ENCODE results near the gene ZNF337. TPM values are rescaled to one million over a fixed set of nuclear protein-coding genes. Genes with fewer than 3 reads are reported as not detected.
"Not testable (repeated sequence)": the region's sequence is repeated elsewhere in the genome, so short reads cannot be mapped to it uniquely, and the experiment has no call there.

ZNF337 gene
- total and polyA plus RNA-seq, 7 experiments from 2014 or later: 9.2 to 39.8 (median 21.2) TPM

DNA sequence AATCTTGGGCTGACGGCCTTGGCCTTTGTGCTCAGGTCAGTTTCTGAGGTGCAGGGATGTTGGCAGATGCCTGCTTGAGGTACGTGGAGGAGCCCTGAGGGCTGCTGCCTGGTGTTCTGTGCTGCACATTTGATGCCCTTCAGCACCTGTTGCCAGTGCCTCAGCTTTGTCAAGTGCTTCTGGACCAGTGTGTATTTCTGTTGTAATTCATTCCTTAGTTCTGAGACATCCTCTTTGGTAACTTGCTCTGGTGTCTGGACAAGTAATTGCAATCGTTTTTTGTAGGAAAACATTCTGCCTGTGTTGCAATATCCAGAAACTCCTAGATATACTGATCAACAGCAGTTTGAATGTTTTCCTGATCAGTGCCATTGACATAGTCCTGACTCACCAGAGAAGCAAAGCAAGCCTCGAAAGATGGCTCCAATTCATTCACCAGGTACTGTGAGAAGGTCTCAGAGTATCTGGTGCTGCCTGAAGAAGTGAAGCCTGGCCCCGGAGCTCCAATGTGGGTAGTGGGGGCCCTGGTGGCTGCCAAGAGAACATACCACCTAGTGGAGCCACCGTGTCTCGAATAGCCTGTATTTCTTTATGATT, 26.7 kb downstream of the ZNF337 start:
- H3K27ac Mint-ChIP-seq: no peak overlapping the region
- POLR2A ChIA-PET: no interaction called here
- H3K27me3 Mint-ChIP-seq: no peaks in the 10 kb centered on the region
- H3K4me3 Mint-ChIP-seq: no peak overlapping the region
- CTCF ChIA-PET: no interaction called here
- H3K4me3 ChIP-seq (ENCODE audit: low read length): no peak overlapping the region
- peaks cover 0 to 7% (median 0%) of the 10 kb centered on the region in 7 donors for H3K4me1 Mint-ChIP-seq
- H3K36me3 Mint-ChIP-seq: peaks cover 18 to 29% (median 21%) of the 10 kb centered on the region in 5 donors
- no peak for ATAC-seq
- no peak for DNase-seq
- H3K4me1 ChIP-seq (ENCODE audit: control insufficient read depth in 2 of 2, insufficient read depth in 2 of 2, low read length in 2 of 2): no peaks in the 10 kb centered on the region
- peaks cover 0 to 15% (median 2%) of the 10 kb centered on the region in 11 donors for H3K9me3 Mint-ChIP-seq
- H3K27ac ChIP-seq (ENCODE audit: low read depth, low read length): no peak overlapping the region
- no peaks in the 10 kb centered on the region for H3K9me3 ChIP-seq (ENCODE audit: control insufficient read depth in 2 of 3, low read length in 3 of 3)
- peaks cover 0 to 21% (median 0%) of the 10 kb centered on the region in 3 experiments for H3K36me3 ChIP-seq (ENCODE audit: control insufficient read depth in 2 of 3, insufficient read depth in 3 of 3, low read length in 3 of 3)
- intact Hi-C loops (cut with micrococcal nuclease): no loop called here
- H3K27me3 ChIP-seq (ENCODE audit: control insufficient read depth in 2 of 2, insufficient read depth in 2 of 2, low read length in 2 of 2): no peaks in the 10 kb centered on the region

DNA sequence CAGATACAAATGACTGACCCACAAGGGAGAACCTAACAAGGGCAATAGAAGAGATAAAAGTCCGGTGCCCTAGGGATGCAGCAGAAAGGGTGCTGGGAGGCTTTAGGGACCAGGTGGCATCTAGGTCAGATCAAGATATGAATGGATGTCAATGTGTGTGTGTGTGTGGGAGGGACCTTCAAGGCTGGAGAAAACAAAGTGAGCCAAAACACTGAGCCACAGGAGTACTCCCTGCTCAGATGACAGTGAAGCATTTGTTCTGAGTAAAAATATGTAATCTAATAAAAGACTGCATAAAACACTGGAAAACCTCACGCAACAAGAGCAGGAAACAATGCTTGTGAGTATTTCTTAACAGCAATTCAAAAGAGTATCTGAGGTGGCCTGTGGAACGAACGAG, 28.2 kb downstream of the ZNF337 start:
- Mint-ChIP-seq H3K27me3 (no peaks in the 10 kb centered on the region), H3K36me3 (peaks cover 6 to 20% (median 9%) of the 10 kb centered on the region in 5 donors), H3K9me3 (peaks cover 0 to 6% (median 2%) of the 10 kb centered on the region in 11 donors), H3K27ac (no peak overlapping the region), H3K4me1 (peaks cover 0 to 4% (median 0%) of the 10 kb centered on the region in 7 donors), H3K4me3 (no peak overlapping the region)
- Histone ChIP-seq H3K27ac (ENCODE audit: low read depth, low read length) (no peak overlapping the region), H3K4me1 (ENCODE audit: control insufficient read depth in 2 of 2, insufficient read depth in 2 of 2, low read length in 2 of 2) (no peaks in the 10 kb centered on the region), H3K36me3 (ENCODE audit: control insufficient read depth in 2 of 3, insufficient read depth in 3 of 3, low read length in 3 of 3) (peaks cover 0 to 6% (median 0%) of the 10 kb centered on the region in 3 experiments), H3K4me3 (ENCODE audit: low read length) (no peak overlapping the region), H3K9me3 (ENCODE audit: control insufficient read depth in 2 of 3, low read length in 3 of 3) (no peaks in the 10 kb centered on the region), H3K27me3 (ENCODE audit: control insufficient read depth in 2 of 2, insufficient read depth in 2 of 2, low read length in 2 of 2) (no peaks in the 10 kb centered on the region)
- CTCF ChIA-PET: no interaction called here
- POLR2A ChIA-PET: interaction anchor here (0.7 kb wide), 1 partner anchor 12 kb away, joined by 4 read pairs; no protein-coding TSS in a partner anchor
- intact Hi-C loops (cut with micrococcal nuclease): no loop called here
- ATAC-seq: no peak
- DNase-seq: no peak

DNA sequence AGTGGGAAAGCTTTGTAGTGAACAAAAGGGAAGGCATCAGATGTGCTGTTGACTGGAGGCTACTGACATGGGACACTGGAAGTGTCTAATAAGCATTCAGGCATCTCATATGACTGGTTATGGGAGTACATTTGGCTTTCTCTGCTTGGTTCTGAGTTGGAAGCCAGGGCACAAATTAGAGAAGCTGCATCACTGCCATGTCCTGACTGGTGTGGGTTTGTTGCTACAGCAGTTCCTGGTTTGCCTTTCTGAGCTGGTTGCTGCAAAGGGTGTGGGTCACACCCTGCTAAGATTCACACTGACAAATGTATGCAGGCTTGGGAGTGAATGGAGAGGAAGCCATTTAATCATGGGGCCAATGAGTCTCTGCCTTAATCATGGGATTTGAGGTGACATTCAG, 36.7 kb downstream of the ZNF337 start:
- DNase-seq: no peak
- Histone ChIP-seq H3K4me1 (ENCODE audit: control insufficient read depth in 2 of 2, insufficient read depth in 2 of 2, low read length in 2 of 2) (no peaks in the 10 kb centered on the region), H3K36me3 (ENCODE audit: control insufficient read depth in 2 of 3, insufficient read depth in 3 of 3, low read length in 3 of 3) (no peaks in the 10 kb centered on the region), H3K9me3 (ENCODE audit: control insufficient read depth in 2 of 3, low read length in 3 of 3) (no peaks in the 10 kb centered on the region), H3K27ac (ENCODE audit: low read depth, low read length) (no peak overlapping the region), H3K27me3 (ENCODE audit: control insufficient read depth in 2 of 2, insufficient read depth in 2 of 2, low read length in 2 of 2) (no peaks in the 10 kb centered on the region), H3K4me3 (ENCODE audit: low read length) (no peak overlapping the region)
- ChIA-PET POLR2A (no interaction called here), CTCF (no interaction called here)
- no peaks in the 10 kb centered on the region for H3K9me3 Mint-ChIP-seq
- ATAC-seq: peak; percentile 80
- no peak overlapping the region for H3K27ac Mint-ChIP-seq
- no peak overlapping the region for H3K4me3 Mint-ChIP-seq
- no peaks in the 10 kb centered on the region for H3K27me3 Mint-ChIP-seq
- H3K4me1 Mint-ChIP-seq: peaks cover 0 to 10% (median 0%) of the 10 kb centered on the region in 7 donors
- peaks cover 0 to 31% (median 10%) of the 10 kb centered on the region in 5 donors for H3K36me3 Mint-ChIP-seq
- intact Hi-C loops (cut with micrococcal nuclease): no loop called here

DNA sequence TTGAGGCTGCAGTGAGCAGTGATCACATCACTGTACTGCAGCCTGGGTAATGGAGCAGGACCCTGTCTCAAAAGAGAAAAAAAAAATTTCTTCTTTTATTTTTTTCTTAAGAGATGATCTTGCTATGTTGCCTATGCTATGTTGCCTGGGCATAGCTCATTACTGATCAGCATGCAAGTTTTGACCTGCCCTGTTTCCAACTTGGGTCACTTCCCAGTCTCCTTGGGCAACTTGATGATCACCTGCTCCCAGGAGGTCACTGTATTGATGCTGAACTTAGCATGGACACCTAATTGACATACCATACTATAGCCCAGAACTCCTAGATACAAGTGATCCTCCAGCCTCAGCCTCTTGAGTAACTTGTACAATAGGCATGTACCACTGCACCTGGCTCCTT, 42.2 kb downstream of the ZNF337 start:
- peaks cover 0 to 9% (median 0%) of the 10 kb centered on the region in 7 donors for H3K4me1 Mint-ChIP-seq

DNA sequence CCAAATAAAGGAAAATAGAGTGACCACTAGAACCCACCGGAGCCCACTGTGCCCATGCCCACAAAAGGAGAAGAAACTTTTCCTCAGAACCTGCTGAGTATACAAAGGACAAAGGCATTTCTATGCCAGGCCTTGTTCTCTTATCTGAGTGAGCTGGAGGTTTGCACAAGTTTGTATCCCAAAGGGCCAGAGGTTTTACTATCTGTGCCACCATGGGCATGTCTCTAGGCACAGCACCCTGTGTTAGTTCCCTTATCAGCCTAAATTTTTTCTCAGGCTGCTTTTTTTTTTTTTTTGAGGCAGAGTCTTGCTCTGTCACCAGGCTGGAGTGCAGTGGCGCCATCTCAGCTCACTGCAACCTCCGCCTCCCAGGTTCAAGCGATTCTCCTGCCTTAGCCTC, 43.8 kb downstream of the ZNF337 start:
- H3K27me3 ChIP-seq (ENCODE audit: control insufficient read depth in 2 of 2, insufficient read depth in 2 of 2, low read length in 2 of 2); H3K4me3 ChIP-seq (ENCODE audit: low read length); H3K9me3 ChIP-seq (ENCODE audit: control insufficient read depth in 2 of 3, low read length in 3 of 3); intact Hi-C loops (cut with micrococcal nuclease); H3K36me3 ChIP-seq (ENCODE audit: control insufficient read depth in 2 of 3, insufficient read depth in 3 of 3, low read length in 3 of 3); DNase-seq; H3K27ac ChIP-seq (ENCODE audit: low read depth, low read length); H3K4me1 Mint-ChIP-seq; H3K4me3 Mint-ChIP-seq; H3K27ac Mint-ChIP-seq; POLR2A ChIA-PET; H3K27me3 Mint-ChIP-seq; H3K4me1 ChIP-seq (ENCODE audit: control insufficient read depth in 2 of 2, insufficient read depth in 2 of 2, low read length in 2 of 2); H3K9me3 Mint-ChIP-seq; ATAC-seq: not testable (repeated sequence)
- peaks cover 0 to 32% (median 22%) of the 10 kb centered on the region in 5 donors for H3K36me3 Mint-ChIP-seq
- CTCF ChIA-PET: interaction anchor here (0.6 kb wide), 1 partner anchor 209 kb away, joined by 3 read pairs; no protein-coding TSS in a partner anchor

More for the DNA sequence above, 42.2 kb downstream of the ZNF337 start:
- H3K36me3 Mint-ChIP-seq: peaks cover 0 to 32% (median 16%) of the 10 kb centered on the region in 5 donors
- H3K9me3 ChIP-seq (ENCODE audit: control insufficient read depth in 2 of 3, low read length in 3 of 3): no peaks in the 10 kb centered on the region
- intact Hi-C loops (cut with micrococcal nuclease): no loop called here
- no peaks in the 10 kb centered on the region for H3K36me3 ChIP-seq (ENCODE audit: control insufficient read depth in 2 of 3, insufficient read depth in 3 of 3, low read length in 3 of 3)
- no peaks in the 10 kb centered on the region for H3K27me3 Mint-ChIP-seq
- H3K27ac ChIP-seq (ENCODE audit: low read depth, low read length): no peak overlapping the region
- POLR2A ChIA-PET: no interaction called here
- CTCF ChIA-PET: no interaction called here
- no peak overlapping the region for H3K4me3 ChIP-seq (ENCODE audit: low read length)
- no peak overlapping the region for H3K27ac Mint-ChIP-seq
- no peak overlapping the region for H3K4me3 Mint-ChIP-seq
- H3K4me1 ChIP-seq (ENCODE audit: control insufficient read depth in 2 of 2, insufficient read depth in 2 of 2, low read length in 2 of 2): no peaks in the 10 kb centered on the region
- no peaks in the 10 kb centered on the region for H3K27me3 ChIP-seq (ENCODE audit: control insufficient read depth in 2 of 2, insufficient read depth in 2 of 2, low read length in 2 of 2)
- no peaks in the 10 kb centered on the region for H3K9me3 Mint-ChIP-seq
- no peak for DNase-seq
- no peak for ATAC-seq

DNA sequence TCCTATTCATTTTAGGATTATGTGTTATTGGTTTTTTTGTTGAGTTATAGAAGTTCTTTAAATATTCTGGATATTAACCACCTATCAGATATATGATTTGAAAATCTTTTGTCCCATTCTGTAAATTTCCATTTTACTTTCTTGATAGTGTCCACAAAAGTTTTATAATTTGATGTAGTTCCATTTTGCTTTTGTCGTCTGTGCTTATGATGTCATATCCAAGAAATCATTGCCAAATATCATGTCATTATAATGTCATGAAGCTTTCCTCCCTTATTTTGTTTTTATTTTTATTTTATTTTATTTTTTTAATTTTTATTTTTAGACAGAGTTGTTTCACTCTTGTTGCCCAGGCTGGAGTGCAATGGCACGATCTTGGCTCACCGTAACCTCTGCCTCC, 51.8 kb downstream of the ZNF337 start:
- peaks cover 0 to 35% (median 22%) of the 10 kb centered on the region in 5 donors for H3K36me3 Mint-ChIP-seq
- ATAC-seq (no peak), DNase-seq (no peak)
- Histone ChIP-seq H3K4me3 (ENCODE audit: low read length) (no peak overlapping the region), H3K27ac (ENCODE audit: low read depth, low read length) (no peak overlapping the region), H3K4me1 (ENCODE audit: control insufficient read depth in 2 of 2, insufficient read depth in 2 of 2, low read length in 2 of 2) (peaks cover 0 to 5% of the 10 kb centered on the region in 2 donors), H3K36me3 (ENCODE audit: control insufficient read depth in 2 of 3, insufficient read depth in 3 of 3, low read length in 3 of 3) (no peaks in the 10 kb centered on the region), H3K27me3 (ENCODE audit: control insufficient read depth in 2 of 2, insufficient read depth in 2 of 2, low read length in 2 of 2) (no peaks in the 10 kb centered on the region), H3K9me3 (ENCODE audit: control insufficient read depth in 2 of 3, low read length in 3 of 3) (no peaks in the 10 kb centered on the region)
- no peak overlapping the region for H3K4me3 Mint-ChIP-seq
- ChIA-PET POLR2A (interaction anchor here (0.7 kb wide), 1 partner anchor 10 kb away, joined by 3 read pairs; no protein-coding TSS in a partner anchor), CTCF (no interaction called here)
- peaks cover 0 to 10% (median 5%) of the 10 kb centered on the region in 7 donors for H3K4me1 Mint-ChIP-seq
- intact Hi-C loops (cut with micrococcal nuclease): no loop called here
- H3K27me3 Mint-ChIP-seq: no peaks in the 10 kb centered on the region
- no peak overlapping the region for H3K27ac Mint-ChIP-seq
- H3K9me3 Mint-ChIP-seq: peaks cover 0 to 9% (median 2%) of the 10 kb centered on the region in 11 donors

DNA sequence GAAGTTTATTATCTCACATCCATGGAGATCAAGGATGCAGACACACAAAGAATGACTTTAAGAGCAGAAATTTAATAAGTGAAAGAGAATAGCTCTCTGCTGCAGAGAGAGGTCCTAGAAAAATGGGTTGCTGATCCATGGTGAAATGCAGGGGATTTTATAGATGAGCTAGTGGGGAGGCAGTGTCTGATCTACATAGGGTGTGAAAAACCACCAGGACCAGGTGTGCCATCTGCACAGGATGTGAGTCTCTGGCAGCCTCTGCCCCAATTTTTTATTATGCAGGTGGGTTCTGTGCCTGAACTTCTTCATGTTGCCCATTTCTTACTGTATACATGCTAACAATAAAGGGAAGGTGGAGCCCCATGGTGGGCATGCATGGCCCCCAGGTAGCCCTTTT, 52.9 kb downstream of the ZNF337 start:
- H3K4me1 Mint-ChIP-seq: peaks cover 0 to 10% (median 5%) of the 10 kb centered on the region in 7 donors
- ChIA-PET CTCF (no interaction called here), POLR2A (no interaction called here)
- peaks cover 0 to 5% of the 10 kb centered on the region in 2 donors for H3K4me1 ChIP-seq (ENCODE audit: control insufficient read depth in 2 of 2, insufficient read depth in 2 of 2, low read length in 2 of 2)
- H3K27me3 Mint-ChIP-seq: no peaks in the 10 kb centered on the region
- H3K36me3 Mint-ChIP-seq: peaks cover 0 to 33% (median 23%) of the 10 kb centered on the region in 5 donors
- DNase-seq (no peak), ATAC-seq (no peak)
- H3K9me3 ChIP-seq (ENCODE audit: control insufficient read depth in 2 of 3, low read length in 3 of 3): no peaks in the 10 kb centered on the region
- H3K27ac ChIP-seq (ENCODE audit: low read depth, low read length): no peak overlapping the region
- intact Hi-C loops (cut with micrococcal nuclease): no loop called here
- peak overlapping the region in 1 of 9 donors; percentile 8 for H3K27ac Mint-ChIP-seq
- no peaks in the 10 kb centered on the region for H3K27me3 ChIP-seq (ENCODE audit: control insufficient read depth in 2 of 2, insufficient read depth in 2 of 2, low read length in 2 of 2)
- H3K36me3 ChIP-seq (ENCODE audit: control insufficient read depth in 2 of 3, insufficient read depth in 3 of 3, low read length in 3 of 3): no peaks in the 10 kb centered on the region
- H3K4me3 ChIP-seq (ENCODE audit: low read length): no peak overlapping the region
- H3K9me3 Mint-ChIP-seq: peaks cover 0 to 9% (median 2%) of the 10 kb centered on the region in 11 donors
- H3K4me3 Mint-ChIP-seq: no peak overlapping the region
